IMR-90 (cell line): ENCODE results near the gene ADAT1. TPM values are rescaled to one million over a fixed set of nuclear protein-coding genes. Genes with fewer than 3 reads are reported as not detected.
A peak's percentile ranks its signal among the peaks of the same experiment; 100 is the strongest.

ENCODE experiments used
- ATAC-seq: fragments of 200-7000 bp; cut with Tn5 transposase; 2 replicates; pipeline ENCODE4 v1.9.1; 2020; ENCODE audit warnings: low read depth, mild to moderate bottlenecking, moderate library complexity
- BruUV-seq: library from RNA; stranded (reverse); fragments of 400-500 nt; replicated peaks from 2 replicates; lab custom pipeline; 2021; lab: Mats Ljungman, UMichigan
- CTCF ChIA-PET: fragments of 300-600 bp; formaldehyde crosslinking; extraction: SDS; loops from one replicate; lab custom pipeline; 2021; ENCODE audit warnings: antibody characterized with exemption; lab: Yijun Ruan, JAX
- POLR2A ChIA-PET: fragments of 300-600 bp; sonication (Branson Sonifier 250); formaldehyde crosslinking; loops from one replicate; lab custom pipeline; 2022; ENCODE audit warnings: antibody characterized with exemption; ENCODE audit not compliant: unreplicated experiment; lab: Charles Lee
- DNase-seq: peaks from one replicate; pipeline ENCODE4 v3.0.0; 2013
- H2AFZ ChIP-seq: replicated peaks from 2 replicates; pipeline ENCODE3; 2013; ENCODE audit warnings: low read length, mild to moderate bottlenecking; ENCODE audit not compliant: poor library complexity
- H2AK5ac ChIP-seq: 2 replicates; pipeline ENCODE4 v1.6.1; 2013; ENCODE audit warnings: low read depth, low read length, inconsistent platforms
- H2AK9ac ChIP-seq: replicated peaks from 2 replicates; pipeline ENCODE3; 2013; ENCODE audit warnings: mild to moderate bottlenecking, low read depth, low read length, moderate library complexity; ENCODE audit not compliant: poor library complexity
- H2BK120ac ChIP-seq: 2 replicates; pipeline ENCODE4 v1.6.1; 2013; ENCODE audit warnings: low read depth, low read length, inconsistent platforms
- H2BK15ac ChIP-seq: 3 replicates; pipeline ENCODE4 v1.6.1; 2013; ENCODE audit warnings: low read depth, low read length, inconsistent platforms
- H2BK20ac ChIP-seq: 2 replicates; pipeline ENCODE4 v1.6.1; 2013; ENCODE audit warnings: low read depth, mild to moderate bottlenecking, inconsistent platforms, low read length, moderate library complexity
- H2BK5ac ChIP-seq: 2 replicates; pipeline ENCODE4 v1.6.1; 2013; ENCODE audit warnings: mild to moderate bottlenecking, low read depth, low read length, inconsistent platforms; ENCODE audit not compliant: poor library complexity, severe bottlenecking
- H3K14ac ChIP-seq: replicated peaks from 2 replicates; pipeline ENCODE4 v1.6.1; 2013; ENCODE audit warnings: low read depth, low read length, inconsistent platforms
- H3K18ac ChIP-seq: 2 replicates; pipeline ENCODE4 v1.6.1; 2013; ENCODE audit warnings: low read depth, low read length, control low read depth
- H3K23ac ChIP-seq: 2 replicates; pipeline ENCODE4 v1.6.1; 2013; ENCODE audit warnings: low read depth, low read length, inconsistent platforms
- H3K27ac ChIP-seq: 2 replicates; pipeline ENCODE4 v1.5.1; 2013; ENCODE audit warnings: mild to moderate bottlenecking, control low read depth, low read length; ENCODE audit not compliant: insufficient read depth
- H3K27me3 ChIP-seq: 2 replicates; pipeline ENCODE4 v1.6.1; 2013; ENCODE audit warnings: low read length; ENCODE audit not compliant: control insufficient read depth, insufficient read depth
- H3K36me3 ChIP-seq: 2 replicates; pipeline ENCODE4 v1.6.1; 2013; ENCODE audit warnings: low read length, mixed read lengths; ENCODE audit not compliant: control insufficient read depth, insufficient read depth
- H3K4ac ChIP-seq: 2 replicates; pipeline ENCODE4 v1.6.1; 2013; ENCODE audit warnings: low read depth, low read length, inconsistent platforms
- H3K4me1 ChIP-seq: 2 replicates; pipeline ENCODE4 v1.6.1; 2013; ENCODE audit warnings: low read length, mixed read lengths; ENCODE audit not compliant: control insufficient read depth, insufficient read depth
- H3K4me2 ChIP-seq: 2 replicates; pipeline ENCODE4 v1.6.1; 2013; ENCODE audit warnings: low read depth, mild to moderate bottlenecking, control low read depth, low read length, moderate library complexity
- H3K4me3 ChIP-seq: 2 replicates; pipeline ENCODE4 v1.5.1; 2013; ENCODE audit warnings: low read depth, mild to moderate bottlenecking, control low read depth, low read length, moderate library complexity; ENCODE audit not compliant: insufficient read depth
- H3K56ac ChIP-seq: 2 replicates; pipeline ENCODE4 v1.6.1; 2013; ENCODE audit warnings: low read length, inconsistent platforms; ENCODE audit not compliant: insufficient read depth; ENCODE audit errors: extremely low read depth
- H3K79me1 ChIP-seq, 2 experiments: 2 replicates each; pipeline ENCODE4 v1.6.1; 2013; ENCODE audit warnings: low read length in 2 of 2, inconsistent platforms in 1 of 2, low read depth in 1 of 2
- H3K9ac ChIP-seq: 2 replicates; pipeline ENCODE4 v1.6.1; 2013; ENCODE audit warnings: low read depth, low read length, control low read depth
- H3K9me1 ChIP-seq: 2 replicates; pipeline ENCODE4 v1.6.1; 2013; ENCODE audit warnings: low read length, inconsistent platforms; ENCODE audit not compliant: insufficient read depth
- H3K9me3 ChIP-seq: 2 replicates; pipeline ENCODE4 v1.6.1; 2013; ENCODE audit warnings: low read length; ENCODE audit not compliant: control insufficient read depth, insufficient read depth
- H4K20me1 ChIP-seq: 2 replicates; pipeline ENCODE4 v1.6.1; 2013; ENCODE audit warnings: low read length, inconsistent platforms; ENCODE audit not compliant: insufficient read depth
- H4K5ac ChIP-seq: 2 replicates; pipeline ENCODE4 v1.6.1; 2013; ENCODE audit warnings: mild to moderate bottlenecking, low read depth, low read length, control low read depth
- H4K8ac ChIP-seq, 2 experiments: 2 replicates each; pipeline ENCODE4 v1.6.1; 2013; ENCODE audit warnings: low read depth in 2 of 2, low read length in 2 of 2, control low read depth in 1 of 2, inconsistent platforms in 1 of 2
- H4K91ac ChIP-seq: 2 replicates; pipeline ENCODE4 v1.6.1; 2013; ENCODE audit warnings: low read depth, low read length, inconsistent platforms; ENCODE audit not compliant: insufficient read depth
- FOS ChIP-seq: fragments of 150-350 bp; IDR thresholded peaks from 2 replicates; pipeline ENCODE4 v1.6.1; 2016; ENCODE audit warnings: low read depth, low read length
- MAFK ChIP-seq: IDR thresholded peaks from 2 replicates; pipeline ENCODE4 v1.6.1; 2012; ENCODE audit warnings: low read depth, low read length, improper control_type of control experiment
- MAZ ChIP-seq: IDR thresholded peaks from 2 replicates; pipeline ENCODE4 v1.6.1; 2012; ENCODE audit warnings: low read depth, mild to moderate bottlenecking, low read length, improper control_type of control experiment, moderate library complexity, borderline replicate concordance
- MXI1 ChIP-seq: IDR thresholded peaks from 2 replicates; pipeline ENCODE4 v1.6.1; 2012; ENCODE audit warnings: low read depth, mild to moderate bottlenecking, low read length, moderate library complexity, borderline replicate concordance
- NFE2L2 ChIP-seq: fragments of 150-350 bp; IDR thresholded peaks from 2 replicates; pipeline ENCODE4 v1.6.1; 2016; ENCODE audit warnings: low read depth, mild to moderate bottlenecking, low read length
- SMC3 ChIP-seq: fragments of 150-350 bp; IDR thresholded peaks from 2 replicates; pipeline ENCODE4 v1.6.1; 2016; ENCODE audit warnings: low read depth, mild to moderate bottlenecking, antibody characterized with exemption, low read length, moderate library complexity
- USF2 ChIP-seq: fragments of 150-350 bp; IDR thresholded peaks from 2 replicates; pipeline ENCODE4 v1.6.1; 2017; ENCODE audit warnings: mild to moderate bottlenecking, antibody characterized with exemption, low read length, low read depth
- WGBS, 2 experiments: methylation state at CpG; one replicate each; pipeline versions ENCODE4 v1.1.5 to v1.1.7; 2013; ENCODE audit warnings: missing lambda C conversion rate in 2 of 2; ENCODE audit not compliant: insufficient read length in 1 of 2; ENCODE audit errors: extremely low coverage in 2 of 2; 5-methylcytosine and 5-hydroxymethylcytosine counted together
- dilution Hi-C: fragments of 300-500 bp; cut with HindIII; formaldehyde crosslinking; loops from one replicate; pipeline ENCODE4 v1.14.3; 2018; ENCODE audit warnings: low sequenced_read_pairs; ENCODE audit not compliant: unreplicated experiment
- in situ Hi-C: fragments of 300-500 bp; cut with MboI; formaldehyde crosslinking; loops from 3 replicates; pipeline ENCODE4 v1.14.3; 2019; ENCODE audit warnings: low sequenced_read_pairs, inconsistent platforms, mixed read lengths
- intact Hi-C: fragments of 100-400 bp; cut with micrococcal nuclease; formaldehyde crosslinking; loops from 2 replicates; pipeline ENCODE4 v1.10.0; 2022
- polyA plus RNA-seq, 3 experiments: library from polyadenylated mRNA; depleted of rRNA; stranded (reverse); fragments of >200 nt; gene quantifications; 2 replicates each; pipeline ENCODE4 v1.2.3, GENCODE V29; 2012; ENCODE audit warnings: low replicate concordance in 1 of 3
- total RNA-seq: library from RNA; depleted of rRNA; stranded (reverse); fragments of >200 nt; gene quantifications from 2 replicates; pipeline ENCODE4 v1.2.3, GENCODE V29; 2012

Gene ADAT1
- total and polyA plus RNA-seq, 2 of the 4 experiments (the other 2 are of a cell fraction) = 22.7 to 52.9 TPM

GRCh38 chr16:75647112-75647491 is 24.0 kb upstream of the ADAT1 start:
- H3K9me3 ChIP-seq = no peaks in the 10 kb centered on the region
- peak; percentile 49 for ATAC-seq
- peak overlapping the region; percentile 92 for H2AFZ ChIP-seq
- H3K4me3 ChIP-seq = peak overlapping the region; percentile 85
- peak overlapping the region; percentile 60; the same call in 1 of the 2 replicates for H2BK120ac ChIP-seq
- peak overlapping the region; percentile 89 for H3K56ac ChIP-seq
- 5% methylated on average over 8 of the region's 18 CpGs; no CpG with 5 or more reads in 1 of the 2 experiments for WGBS, 2 experiments
- POLR2A ChIA-PET = interaction anchor here (0.5 to 1.1 kb wide), 3 partner anchors 41 to 96 kb away, joined by 3 to 9 read pairs (median 4); no protein-coding TSS in a partner anchor
- intact Hi-C loops = loop anchor here (10.0 kb wide), 1 partner anchor 1528 kb away; no protein-coding TSS in a partner anchor
- BruUV-seq = TSS peak; percentile 39
- dilution Hi-C loops = no loop called here
- H3K9me1 ChIP-seq = peaks cover 8% of the 10 kb centered on the region; the same call in 1 of the 2 replicates
- H4K20me1 ChIP-seq = peaks cover 46% of the 10 kb centered on the region
- H2BK15ac ChIP-seq = no peak overlapping the region
- peak overlapping the region; percentile 88 for H3K9ac ChIP-seq
- peak overlapping the region; percentile 77 for H3K4ac ChIP-seq
- CTCF ChIA-PET = interaction anchor here (0.6 to 1.5 kb wide), 2 partner anchors 117 to 130 kb away, joined by 3 read pairs; no protein-coding TSS in a partner anchor
- peak overlapping the region; percentile 85 for H4K5ac ChIP-seq
- H2BK20ac ChIP-seq = no peak overlapping the region
- peak overlapping the region; percentile 90 for H2AK9ac ChIP-seq
- H3K27ac ChIP-seq = peak overlapping the region; percentile 85
- H3K27me3 ChIP-seq = no peaks in the 10 kb centered on the region
- H3K14ac ChIP-seq = peak overlapping the region; percentile 91
- peaks cover 9% of the 10 kb centered on the region for H3K36me3 ChIP-seq
- peak overlapping the region; percentile 94 for H3K4me2 ChIP-seq
- H4K8ac ChIP-seq = peak overlapping the region; percentile 82 to 90
- peak overlapping the region; percentile 42 for H2BK5ac ChIP-seq
- peak overlapping the region; percentile 65 for H3K23ac ChIP-seq
- peak; percentile 93; the same call in 1 of the 2 replicates for TF ChIP-seq MXI1
- TF ChIP-seq MAZ = no peak
- no peak for TF ChIP-seq MAFK
- TF ChIP-seq SMC3 = no peak
- no peak for TF ChIP-seq USF2
- no peak for TF ChIP-seq FOS
- TF ChIP-seq NFE2L2 = no peak
- in situ Hi-C loops = loop anchor here (10.0 kb wide), 1 partner anchor 118 kb away; no protein-coding TSS in a partner anchor
- H3K18ac ChIP-seq = peak overlapping the region; percentile 36; the same call in 1 of the 2 replicates
- H2AK5ac ChIP-seq = 0 out of 2 replicates have a peak overlapping the region, but pooled peaks have one; percentile 35
- peaks cover 5% of the 10 kb centered on the region; the same call in 1 of the 2 replicates for H3K4me1 ChIP-seq
- H4K91ac ChIP-seq = peak overlapping the region; percentile 81
- DNase-seq = no peak
- peaks cover 11 to 51% of the 10 kb centered on the region in 2 experiments for H3K79me1 ChIP-seq
